Upper lobe of left lung (tissue), 6 donors: ENCODE data around the gene PARP9. TPM values are rescaled to one million over a fixed set of nuclear protein-coding genes. Genes with fewer than 3 reads are reported as not detected.

Experiments used
- ATAC-seq, 2 donors: fragments of 200-7000 bp; cut with Tn5 transposase; one replicate each; pipeline ENCODE4 v1.9.1; 2022; ENCODE audit warnings: mild to moderate bottlenecking in 2 of 2, moderate library complexity in 2 of 2; ENCODE audit not compliant: low FRiP score in 2 of 2
- DNase-seq, 2 donors: peaks; one replicate each; pipeline ENCODE4 v3.0.0-alpha.2; 2019 to 2020
- H3K27ac ChIP-seq, 4 donors: fragments of 200-600 bp; sonication (generic); one replicate each; pipeline ENCODE4 v1.5.1; 2016 to 2019
- H3K27me3 ChIP-seq, 4 donors: fragments of 200-600 bp; sonication (generic); one replicate each; pipeline ENCODE4 v1.5.1; 2017 to 2019
- H3K36me3 ChIP-seq, 4 donors: fragments of 200-600 bp; sonication (generic); one replicate each; pipeline ENCODE4 v1.5.1; 2016 to 2019
- H3K4me1 ChIP-seq, 4 donors: fragments of 200-600 bp; sonication (generic); one replicate each; pipeline ENCODE4 v1.5.1; 2018 to 2019
- H3K4me3 ChIP-seq, 4 donors: fragments of 200-600 bp; sonication (generic); one replicate each; pipeline ENCODE4 v1.5.1; 2017 to 2019; ENCODE audit warnings: mild to moderate bottlenecking in 2 of 4, moderate library complexity in 1 of 4
- H3K9me3 ChIP-seq, 4 donors: fragments of 200-600 bp; sonication (generic); one replicate each; pipeline ENCODE4 v1.5.1; 2018 to 2019
- CTCF ChIP-seq, 6 experiments: fragments of 450-650 bp in 4 of 6; fragments of 200-600 bp in 2 of 6; sonication (generic) in 2 of 6; IDR thresholded peaks; one replicate each; pipeline ENCODE4 v1.5.1; 2016 to 2019; ENCODE audit warnings: antibody characterized with exemption in 6 of 6
- EP300 ChIP-seq, 4 donors: sonication (generic); formaldehyde crosslinking; IDR thresholded peaks; one replicate each; pipeline ENCODE4 v1.5.1; 2017; ENCODE audit warnings: antibody characterized with exemption in 4 of 4, control low read depth in 2 of 4
- POLR2A ChIP-seq, 4 donors: fragments of 450-650 bp; IDR thresholded peaks; one replicate each; pipeline ENCODE4 v1.5.1; 2016 to 2017; ENCODE audit warnings: antibody characterized with exemption in 4 of 4, mild to moderate bottlenecking in 2 of 4
- POLR2AphosphoS5 ChIP-seq, 2 donors: sonication (generic); formaldehyde crosslinking; IDR thresholded peaks; one replicate each; pipeline ENCODE4 v1.5.1; 2017; ENCODE audit warnings: antibody characterized with exemption in 2 of 2
- WGBS, 2 donors: methylation state at CpG; one replicate each; pipeline ENCODE4 v1.1.5; 2017 to 2018; 5-methylcytosine and 5-hydroxymethylcytosine counted together
- total RNA-seq, 6 donors: library from RNA; depleted of rRNA in 4 of 6; stranded (reverse); fragments of >200 nt in 4 of 6; gene quantifications; one replicate each; pipeline versions ENCODE4 v1.1.0 to v1.2.1, GENCODE V29; 2016 to 2021
- donor health status: DM: no; HTN: no; CAD: no; lungs with moderate emphysema.
- donor health status: DM: no; HTN: yes; CAD: no; lungs with severe emphysema.

Gene PARP9
- total RNA-seq, 6 donors from 2014 or later = 49.2 to 70.8 (median 58.0) TPM

DNA sequence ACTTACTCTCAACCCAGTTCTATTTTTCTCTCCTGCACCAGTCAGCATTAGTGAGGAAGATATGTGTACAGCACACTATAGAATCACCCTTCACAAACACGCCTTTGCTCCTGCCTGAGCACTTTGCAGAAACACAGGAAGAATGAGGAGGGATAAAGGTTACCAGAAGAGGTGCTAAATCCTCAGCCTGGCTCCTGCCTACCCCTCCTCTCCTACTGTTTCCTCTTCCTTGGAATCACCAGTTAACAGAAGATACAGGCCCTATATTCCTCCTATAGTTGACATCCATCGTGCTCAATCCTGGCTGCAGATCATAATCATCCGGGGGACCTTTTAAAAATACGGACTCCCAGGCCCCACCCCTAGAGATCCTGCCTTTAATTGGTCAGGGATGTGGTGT, 42.2 kb upstream of the PARP9 start:
- no peak for DNase-seq
- H3K27me3 ChIP-seq = no peaks in the 10 kb centered on the region
- H3K27ac ChIP-seq = no peak overlapping the region
- H3K4me3 ChIP-seq = no peak overlapping the region
- H3K4me1 ChIP-seq = no peaks in the 10 kb centered on the region
- TF ChIP-seq CTCF (IDR thresholded peaks at IDR 0.05) (no peak), POLR2A (IDR thresholded peaks at IDR 0.05) (no peak), EP300 (IDR thresholded peaks at IDR 0.05) (no peak), POLR2AphosphoS5 (IDR thresholded peaks at IDR 0.05) (no peak)
- H3K36me3 ChIP-seq = no peaks in the 10 kb centered on the region
- WGBS, 2 donors = 84 to 92% methylated on average over 3 to 4 of the region's 4 CpGs
- ATAC-seq = no peak
- H3K9me3 ChIP-seq = no peaks in the 10 kb centered on the region

DNA sequence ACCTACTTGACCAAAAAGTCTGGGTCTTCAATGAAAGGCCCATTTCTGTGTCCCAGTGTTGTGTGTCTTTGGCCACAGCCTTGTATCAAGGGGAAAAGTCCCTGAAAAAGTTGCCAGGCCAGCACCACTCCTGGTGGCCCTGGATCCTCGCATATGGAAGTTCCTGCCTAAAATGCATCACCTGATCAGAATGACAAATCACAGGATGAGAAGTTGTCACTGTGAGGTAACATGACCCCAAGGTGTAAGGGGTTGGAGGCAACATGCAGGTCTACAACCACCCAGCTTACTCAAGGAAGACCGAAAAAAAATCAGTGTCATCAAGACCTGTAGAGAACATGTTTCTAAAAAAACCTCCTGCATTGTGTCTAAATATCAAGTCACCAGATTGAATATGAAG, 39.0 kb upstream of the PARP9 start:
- no peak for ATAC-seq
- no peaks in the 10 kb centered on the region for H3K27me3 ChIP-seq
- DNase-seq = no peak
- WGBS, 2 donors = 82 to 83% methylated on average over 2 of the region's 2 CpGs
- H3K27ac ChIP-seq = no peak overlapping the region
- H3K4me3 ChIP-seq = no peak overlapping the region
- H3K4me1 ChIP-seq = no peaks in the 10 kb centered on the region
- no peaks in the 10 kb centered on the region for H3K9me3 ChIP-seq
- no peaks in the 10 kb centered on the region for H3K36me3 ChIP-seq
- TF ChIP-seq POLR2AphosphoS5 (IDR thresholded peaks at IDR 0.05) = no peak

GRCh38 chr3:122602011-122602710, 38.1 kb upstream of the PARP9 start:
- Histone ChIP-seq H3K9me3 (no peaks in the 10 kb centered on the region), H3K27ac (no peak overlapping the region), H3K4me1 (no peaks in the 10 kb centered on the region), H3K4me3 (no peak overlapping the region), H3K27me3 (no peaks in the 10 kb centered on the region), H3K36me3 (no peaks in the 10 kb centered on the region)
- DNase-seq (no peak), ATAC-seq (no peak)
- no peak for TF ChIP-seq EP300 (IDR thresholded peaks at IDR 0.05)
- TF ChIP-seq POLR2AphosphoS5 (IDR thresholded peaks at IDR 0.05) = no peak
- TF ChIP-seq POLR2A (IDR thresholded peaks at IDR 0.05) = no peak
- no peak for TF ChIP-seq CTCF (IDR thresholded peaks at IDR 0.05)
- WGBS, 2 donors = 58 to 59% methylated on average over 5 of the region's 5 CpGs

DNA sequence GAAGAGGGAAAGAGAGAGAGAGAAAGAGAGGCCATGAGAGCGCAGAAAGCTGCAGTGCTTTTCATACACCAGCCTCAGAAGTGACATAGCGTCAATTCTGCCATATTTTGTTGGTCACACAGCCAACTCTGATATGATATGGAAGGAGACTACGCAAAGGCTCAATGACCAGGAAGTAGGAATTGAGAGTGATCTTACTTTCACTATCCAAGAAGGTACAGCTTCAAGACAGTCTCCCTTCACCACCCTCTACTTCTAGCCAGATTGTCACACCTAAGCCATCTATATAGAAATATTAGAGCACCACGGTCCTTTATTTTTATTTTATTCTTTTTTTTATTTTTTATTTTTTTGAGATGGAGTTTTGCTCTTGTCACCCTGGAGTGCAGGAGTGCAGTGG, 34.5 kb upstream of the PARP9 start:
- no peaks in the 10 kb centered on the region for H3K27me3 ChIP-seq
- no peak for ATAC-seq
- no peak overlapping the region for H3K4me3 ChIP-seq
- no peaks in the 10 kb centered on the region for H3K4me1 ChIP-seq
- no peak for TF ChIP-seq CTCF (IDR thresholded peaks at IDR 0.05)
- no peak for TF ChIP-seq POLR2A (IDR thresholded peaks at IDR 0.05)
- TF ChIP-seq POLR2AphosphoS5 (IDR thresholded peaks at IDR 0.05) = no peak
- no peak for TF ChIP-seq EP300 (IDR thresholded peaks at IDR 0.05)
- no peaks in the 10 kb centered on the region for H3K36me3 ChIP-seq
- 67 to 71% methylated on average over 4 of the region's 4 CpGs for WGBS, 2 donors
- no peak overlapping the region for H3K27ac ChIP-seq
- no peak for DNase-seq
- H3K9me3 ChIP-seq = no peaks in the 10 kb centered on the region

DNA sequence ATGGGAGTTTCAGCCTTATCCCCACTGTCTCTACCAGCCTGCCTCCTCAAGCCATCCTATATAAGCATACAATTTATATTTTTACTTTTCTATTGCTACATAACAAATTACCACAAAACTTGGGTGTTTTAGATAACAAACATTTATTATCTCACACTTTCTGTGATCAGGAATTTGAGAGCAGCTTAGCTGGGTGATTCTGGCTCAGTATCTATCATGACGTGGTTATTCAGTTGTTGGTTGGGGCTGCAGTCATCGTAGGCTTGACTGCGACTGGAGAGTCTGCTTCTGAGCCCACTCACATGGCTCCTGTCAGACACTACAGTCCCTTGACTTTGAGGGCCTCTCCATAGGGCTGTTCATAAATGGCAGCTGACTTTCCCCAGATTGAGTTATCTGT, 34.1 kb upstream of the PARP9 start:
- no peak overlapping the region for H3K27ac ChIP-seq
- 75 to 90% methylated on average over 3 of the region's 3 CpGs for WGBS, 2 donors

More for the DNA sequence above, 34.1 kb upstream of the PARP9 start:
- Histone ChIP-seq H3K27me3 (no peaks in the 10 kb centered on the region), H3K36me3 (no peaks in the 10 kb centered on the region), H3K4me1 (no peaks in the 10 kb centered on the region), H3K4me3 (no peak overlapping the region), H3K9me3 (no peaks in the 10 kb centered on the region)
- no peak for TF ChIP-seq POLR2A (IDR thresholded peaks at IDR 0.05)
- no peak for TF ChIP-seq POLR2AphosphoS5 (IDR thresholded peaks at IDR 0.05)
- TF ChIP-seq CTCF (IDR thresholded peaks at IDR 0.05) = no peak
- TF ChIP-seq EP300 (IDR thresholded peaks at IDR 0.05) = no peak
- ATAC-seq (no peak), DNase-seq (no peak)
